B cell (primary cell): ENCODE results near the gene PIGB. TPM values are rescaled to one million over a fixed set of nuclear protein-coding genes. Genes with fewer than 3 reads are reported as not detected.

Experiments
- ATAC-seq: fragments of 200-7000 bp; cut with Tn5 transposase; one replicate; pipeline ENCODE4 v1.10.0; 2021; ENCODE audit warnings: low read depth, mild to moderate bottlenecking, moderate number of reproducible peaks, moderate library complexity
- CTCF ChIA-PET: fragments of 350-600 bp; sonication (Branson Sonifier 250); formaldehyde crosslinking; loops from one replicate; lab custom pipeline; 2021; ENCODE audit warnings: antibody characterized with exemption, inconsistent platforms; lab: Charles Lee
- POLR2A ChIA-PET: fragments of 350-600 bp; sonication (Branson Sonifier 250); formaldehyde crosslinking; loops from one replicate; lab custom pipeline; 2021; ENCODE audit warnings: antibody characterized with exemption; lab: Charles Lee
- DNase-seq: peaks from one replicate; pipeline ENCODE4 v3.0.0; 2013
- H2AFZ ChIP-seq: 2 replicates; pipeline ENCODE4 v1.6.1; 2012; ENCODE audit warnings: mild to moderate bottlenecking, low read depth, low read length; ENCODE audit not compliant: insufficient read depth, poor library complexity, severe bottlenecking
- H3K27ac ChIP-seq, 2 donors: 1 replicate in 1 of 2; 2 replicates in 1 of 2; pipeline ENCODE4 v1.5.1; 2012 to 2013; ENCODE audit warnings: low read length in 2 of 2, mild to moderate bottlenecking in 2 of 2, moderate library complexity in 1 of 2
- H3K27me3 ChIP-seq, 4 experiments: fragments of 200-600 bp in 1 of 4; sonication (generic) in 1 of 4; replicated peaks in 1 of 4; 1 replicate in 2 of 4; 2 replicates in 2 of 4; pipeline versions ENCODE4 v1.6.1 to v1.7.0; 2013 to 2016; ENCODE audit warnings: low read length in 3 of 4, mild to moderate bottlenecking in 2 of 4, mixed read lengths in 1 of 4, moderate library complexity in 1 of 4; ENCODE audit not compliant: insufficient read depth in 4 of 4, control insufficient read depth in 3 of 4; ENCODE audit errors: control extremely low read depth in 1 of 4
- H3K36me3 ChIP-seq, 2 experiments: replicated peaks in 1 of 2; 1 replicate in 1 of 2; 2 replicates in 1 of 2; pipeline versions ENCODE4 v1.6.1 to v1.7.1; 2013; ENCODE audit warnings: low read length in 1 of 2; ENCODE audit not compliant: insufficient read depth in 2 of 2, control insufficient read depth in 1 of 2; ENCODE audit errors: control extremely low read depth in 1 of 2, extremely low read depth in 1 of 2
- H3K4me1 ChIP-seq, 2 donors: fragments of 200-600 bp in 1 of 2; sonication (generic) in 1 of 2; 1 replicate in 1 of 2; 2 replicates in 1 of 2; pipeline versions ENCODE4 v1.5.1 to v1.6.1; 2013 to 2017; ENCODE audit warnings: low read length in 2 of 2; ENCODE audit not compliant: control insufficient read depth in 2 of 2, insufficient read depth in 2 of 2
- H3K4me2 ChIP-seq: replicated peaks from 2 replicates; pipeline ENCODE3; 2012; ENCODE audit warnings: mild to moderate bottlenecking, low read depth, low read length; ENCODE audit not compliant: poor library complexity, severe bottlenecking
- H3K4me3 ChIP-seq, 5 experiments: fragments of 200-600 bp in 1 of 5; sonication (generic) in 1 of 5; 1 replicate in 3 of 5; 2 replicates in 2 of 5; pipeline versions ENCODE4 v1.5.1 to v1.7.0; 2011 to 2016; ENCODE audit warnings: low read length in 4 of 5, mild to moderate bottlenecking in 4 of 5, low read depth in 2 of 5, control low read depth in 1 of 5, moderate library complexity in 1 of 5; ENCODE audit not compliant: insufficient read depth in 1 of 5; ENCODE audit errors: control extremely low read depth in 1 of 5, extremely low read depth in 1 of 5
- H3K79me2 ChIP-seq: fragments of 200-600 bp; sonication (generic); one replicate; pipeline ENCODE4 v1.6.0; 2016; ENCODE audit warnings: low read length; ENCODE audit not compliant: control insufficient read depth, insufficient read depth
- H3K9ac ChIP-seq: fragments of 200-600 bp; sonication (generic); 2 replicates; pipeline ENCODE4 v1.6.1; 2017; ENCODE audit warnings: mild to moderate bottlenecking, low read length, moderate library complexity
- H3K9me3 ChIP-seq, 3 donors: one replicate each; pipeline versions ENCODE4 v1.6.1 to v1.7.1; 2013; ENCODE audit warnings: low read length in 2 of 3; ENCODE audit not compliant: control insufficient read depth in 2 of 3, insufficient read depth in 1 of 3; ENCODE audit errors: control extremely low read depth in 1 of 3
- H4K20me1 ChIP-seq: 2 replicates; pipeline ENCODE4 v1.6.0; 2012; ENCODE audit warnings: mild to moderate bottlenecking, low read length; ENCODE audit not compliant: insufficient read depth, control insufficient read depth, poor library complexity, severe bottlenecking
- H3K27ac Mint-ChIP-seq: one replicate; pipeline ENCODE4 v1.8.0; 2021; ENCODE audit warnings: mixed read lengths
- H3K27me3 Mint-ChIP-seq: one replicate; pipeline ENCODE4 v1.8.0; 2021; ENCODE audit warnings: mixed read lengths
- H3K4me1 Mint-ChIP-seq: one replicate; pipeline ENCODE4 v1.8.0; 2021; ENCODE audit warnings: mixed read lengths
- H3K4me3 Mint-ChIP-seq: one replicate; pipeline ENCODE4 v1.8.0; 2021; ENCODE audit warnings: mixed read lengths
- H3K9me3 Mint-ChIP-seq: one replicate; pipeline ENCODE4 v1.8.0; 2022; ENCODE audit warnings: mixed read lengths; ENCODE audit not compliant: insufficient read depth
- CTCF ChIP-seq: fragments of 200-600 bp; IDR thresholded peaks from one replicate; pipeline ENCODE4 v1.8.0; 2022; ENCODE audit warnings: antibody characterized with exemption, mild to moderate bottlenecking
- EZH2 ChIP-seq: IDR thresholded peaks from 2 replicates; pipeline ENCODE4 v1.6.1; 2012; ENCODE audit warnings: borderline replicate concordance, low read depth, mild to moderate bottlenecking, moderate library complexity, low read length; ENCODE audit not compliant: insufficient read depth, poor library complexity, severe bottlenecking
- WGBS: methylation state at CpG from one replicate; pipeline ENCODE4 v1.1.5; 2013; ENCODE audit warnings: missing lambda C conversion rate; ENCODE audit not compliant: insufficient coverage; 5-methylcytosine and 5-hydroxymethylcytosine counted together
- intact Hi-C: fragments of 100-400 bp; cut with micrococcal nuclease; formaldehyde crosslinking; loops from one replicate; pipeline ENCODE4 v1.10.0; 2022
- polyA plus RNA-seq: library from polyadenylated mRNA; depleted of rRNA; stranded (reverse); fragments of >200 nt; gene quantifications from 2 replicates; pipeline ENCODE4 v1.2.3, GENCODE V29; 2012
- total RNA-seq, 2 donors: library from RNA; stranded (reverse); fragments of 120-200 nt in 1 of 2; gene quantifications; 1 replicate in 1 of 2; 2 replicates in 1 of 2; pipeline versions ENCODE4 v1.2.3 to v1.2.4, GENCODE V29; 2013 to 2022

PIGB gene
- total and polyA plus RNA-seq, 2 donors (not counting 1 experiment from before 2014, with no cell fraction given), result 21.1 to 41.7 TPM

GRCh38 chr15:55289011-55289745 lies 29.8 kb upstream of the PIGB start:
- ATAC-seq, result no peak
- H3K36me3 ChIP-seq, result no peaks in the 10 kb centered on the region
- H3K4me3 ChIP-seq, result peak overlapping the region; percentile 67 to 100 (median 92)
- no peaks in the 10 kb centered on the region for H3K27me3 ChIP-seq
- peak overlapping the region; percentile 89 for H3K4me3 Mint-ChIP-seq
- H3K79me2 ChIP-seq, result peaks cover 40% of the 10 kb centered on the region
- peak overlapping the region; percentile 96 for H2AFZ ChIP-seq
- ChIA-PET POLR2A (no interaction called here), CTCF (interaction anchor here (4.9 kb wide), 1 partner anchor 71 kb away, joined by 23 read pairs; no protein-coding TSS in a partner anchor)
- no peaks in the 10 kb centered on the region for H4K20me1 ChIP-seq
- H3K9me3 Mint-ChIP-seq, result no peaks in the 10 kb centered on the region
- TF ChIP-seq CTCF (no peak), EZH2 (no peak)
- WGBS, result 2% methylated on average over 32 of the region's 37 CpGs
- H3K4me2 ChIP-seq, result peak overlapping the region; percentile 98
- H3K9ac ChIP-seq, result peak overlapping the region; percentile 96
- H3K27ac Mint-ChIP-seq, result peak overlapping the region; percentile 89
- peak overlapping the region; percentile 72 to 93 for H3K27ac ChIP-seq
- H3K9me3 ChIP-seq, result no peaks in the 10 kb centered on the region
- H3K4me1 Mint-ChIP-seq, result peaks cover 34% of the 10 kb centered on the region
- no peak for DNase-seq
- intact Hi-C loops, result loop anchor here (1.0 to 2.0 kb wide), 2 partner anchors 14 to 22 kb away; no protein-coding TSS in a partner anchor
- H3K4me1 ChIP-seq, result peaks cover 10 to 18% of the 10 kb centered on the region in 2 donors
- H3K27me3 Mint-ChIP-seq, result no peaks in the 10 kb centered on the region
